ENCODE results near the gene CDC123. TPM values are rescaled to one million over a fixed set of nuclear protein-coding genes. Genes with fewer than 3 reads are reported as not detected.

Gene CDC123
- total and polyA plus RNA-seq, 2 donors (not counting 1 experiment from before 2014, with no cell fraction given): 48.9 to 56.0 TPM

GRCh38 chr10:12195281-12195602 lies 746 bp upstream of the CDC123 start:
- Histone ChIP-seq H2AFZ (ENCODE audit: insufficient read depth, low read depth, low read length, poor library complexity, severe bottlenecking) (peak overlapping the region; percentile 98), H3K36me3 (replicated peaks in 1 of 2; ENCODE audit: control extremely low read depth in 1 of 2, control insufficient read depth in 1 of 2, extremely low read depth in 1 of 2, insufficient read depth in 2 of 2, low read length in 1 of 2) (peaks cover 0 to 14% of the 10 kb centered on the region in 2 experiments), H3K27me3 (replicated peaks in 1 of 4; ENCODE audit: control extremely low read depth in 1 of 4, control insufficient read depth in 3 of 4, insufficient read depth in 4 of 4, low read length in 3 of 4) (no peaks in the 10 kb centered on the region), H3K4me2 (replicated peaks; ENCODE audit: low read depth, low read length, poor library complexity, severe bottlenecking) (peak overlapping the region; percentile 85), H3K27ac (ENCODE audit: low read length in 2 of 2) (peak overlapping the region; percentile 91 to 94), H3K4me1 (ENCODE audit: control insufficient read depth in 2 of 2, insufficient read depth in 2 of 2, low read length in 2 of 2) (peaks cover 18 to 24% of the 10 kb centered on the region in 2 donors), H3K9ac (ENCODE audit: low read length) (peak overlapping the region; percentile 90), H4K20me1 (ENCODE audit: control insufficient read depth, insufficient read depth, low read length, poor library complexity, severe bottlenecking) (peaks cover 19% of the 10 kb centered on the region), H3K79me2 (ENCODE audit: control insufficient read depth, insufficient read depth, low read length) (peaks cover 92% of the 10 kb centered on the region), H3K4me3 (ENCODE audit: control extremely low read depth in 1 of 5, extremely low read depth in 1 of 5, insufficient read depth in 1 of 5, low read depth in 2 of 5, low read length in 4 of 5) (peak overlapping the region; percentile 87 to 97 (median 95)), H3K9me3 (ENCODE audit: control extremely low read depth in 1 of 3, control insufficient read depth in 2 of 3, insufficient read depth in 1 of 3, low read length in 2 of 3) (no peaks in the 10 kb centered on the region)
- peak overlapping the region; percentile 99 for H3K27ac Mint-ChIP-seq
- DNase-seq (no peak), ATAC-seq (ENCODE audit: low read depth) (peak; percentile 2)
- H3K4me3 Mint-ChIP-seq: peak overlapping the region; percentile 93
- no peaks in the 10 kb centered on the region for H3K27me3 Mint-ChIP-seq
- WGBS (ENCODE audit: insufficient coverage): 0% methylated on average over 12 of the region's 12 CpGs
- H3K4me1 Mint-ChIP-seq: peaks cover 42% of the 10 kb centered on the region
- no peaks in the 10 kb centered on the region for H3K9me3 Mint-ChIP-seq (ENCODE audit: insufficient read depth)
- intact Hi-C loops (cut with micrococcal nuclease): loop anchor here (1.0 to 2.0 kb wide), 5 partner anchors 19 to 516 kb away; no protein-coding TSS in a partner anchor
- POLR2A ChIA-PET: interaction anchor here (0.6 to 1.3 kb wide), 4 partner anchors 69 to 152 kb away, joined by 3 to 6 read pairs (median 4); partner anchors contain the start of gene UPF2
- TF ChIP-seq EZH2 (IDR thresholded peaks at IDR 0.05; ENCODE audit: borderline replicate concordance, insufficient read depth, low read depth, low read length, poor library complexity, severe bottlenecking) (no peak), CTCF (IDR thresholded peaks at IDR 0.05) (no peak)
- CTCF ChIA-PET: interaction anchor here (0.9 to 2.4 kb wide), 11 partner anchors 21 to 518 kb away, joined by 3 to 24 read pairs (median 5); partner anchors contain the start of gene UPF2

GRCh38 chr10:12196531-12197211 lies 683 bp downstream of the CDC123 start:
- Histone ChIP-seq H3K36me3 (replicated peaks in 1 of 2; ENCODE audit: control extremely low read depth in 1 of 2, control insufficient read depth in 1 of 2, extremely low read depth in 1 of 2, insufficient read depth in 2 of 2, low read length in 1 of 2) (peaks cover 3 to 23% of the 10 kb centered on the region in 2 experiments), H3K79me2 (ENCODE audit: control insufficient read depth, insufficient read depth, low read length) (peaks cover 92% of the 10 kb centered on the region), H3K4me2 (replicated peaks; ENCODE audit: low read depth, low read length, poor library complexity, severe bottlenecking) (peak overlapping the region; percentile 85), H3K9ac (ENCODE audit: low read length) (peak overlapping the region; percentile 90), H3K27ac (ENCODE audit: low read length in 2 of 2) (peak overlapping the region; percentile 91 to 94), H3K9me3 (ENCODE audit: control extremely low read depth in 1 of 3, control insufficient read depth in 2 of 3, insufficient read depth in 1 of 3, low read length in 2 of 3) (no peaks in the 10 kb centered on the region), H3K27me3 (replicated peaks in 1 of 4; ENCODE audit: control extremely low read depth in 1 of 4, control insufficient read depth in 3 of 4, insufficient read depth in 4 of 4, low read length in 3 of 4) (no peaks in the 10 kb centered on the region), H2AFZ (ENCODE audit: insufficient read depth, low read depth, low read length, poor library complexity, severe bottlenecking) (peak overlapping the region; percentile 98), H4K20me1 (ENCODE audit: control insufficient read depth, insufficient read depth, low read length, poor library complexity, severe bottlenecking) (peaks cover 27% of the 10 kb centered on the region), H3K4me3 (ENCODE audit: control extremely low read depth in 1 of 5, extremely low read depth in 1 of 5, insufficient read depth in 1 of 5, low read depth in 2 of 5, low read length in 4 of 5) (peak overlapping the region; percentile 87 to 97 (median 95)), H3K4me1 (ENCODE audit: control insufficient read depth in 2 of 2, insufficient read depth in 2 of 2, low read length in 2 of 2) (peaks cover 18 to 24% of the 10 kb centered on the region in 2 donors)
- Mint-ChIP-seq H3K4me1 (peaks cover 48% of the 10 kb centered on the region), H3K27ac (peak overlapping the region; percentile 99), H3K4me3 (peak overlapping the region; percentile 93), H3K9me3 (ENCODE audit: insufficient read depth) (no peaks in the 10 kb centered on the region), H3K27me3 (no peaks in the 10 kb centered on the region)
- TF ChIP-seq CTCF (IDR thresholded peaks at IDR 0.05) (no peak), EZH2 (IDR thresholded peaks at IDR 0.05; ENCODE audit: borderline replicate concordance, insufficient read depth, low read depth, low read length, poor library complexity, severe bottlenecking) (no peak)
- POLR2A ChIA-PET: no interaction called here
- ATAC-seq (ENCODE audit: low read depth): no peak
- CTCF ChIA-PET: interaction anchor here (0.7 to 2.4 kb wide), 10 partner anchors 19 to 516 kb away, joined by 3 to 24 read pairs (median 5); partner anchors contain the start of gene UPF2
- intact Hi-C loops (cut with micrococcal nuclease): loop anchor here (1.0 to 2.0 kb wide), 2 partner anchors 46 to 153 kb away; partner anchors contain the start of gene CAMK1D
- WGBS (ENCODE audit: insufficient coverage): 0% methylated on average over 3 of the region's 15 CpGs
- no peak for DNase-seq
